ENCODE data around the gene GUSB. TPM values are rescaled to one million over a fixed set of nuclear protein-coding genes. Genes with fewer than 3 reads are reported as not detected.

Gene GUSB
- total and polyA plus RNA-seq, 2 of the 8 experiments (the other 6 are each of a cell fraction or from before 2014, with no cell fraction given), result 43.6 to 71.3 TPM

DNA sequence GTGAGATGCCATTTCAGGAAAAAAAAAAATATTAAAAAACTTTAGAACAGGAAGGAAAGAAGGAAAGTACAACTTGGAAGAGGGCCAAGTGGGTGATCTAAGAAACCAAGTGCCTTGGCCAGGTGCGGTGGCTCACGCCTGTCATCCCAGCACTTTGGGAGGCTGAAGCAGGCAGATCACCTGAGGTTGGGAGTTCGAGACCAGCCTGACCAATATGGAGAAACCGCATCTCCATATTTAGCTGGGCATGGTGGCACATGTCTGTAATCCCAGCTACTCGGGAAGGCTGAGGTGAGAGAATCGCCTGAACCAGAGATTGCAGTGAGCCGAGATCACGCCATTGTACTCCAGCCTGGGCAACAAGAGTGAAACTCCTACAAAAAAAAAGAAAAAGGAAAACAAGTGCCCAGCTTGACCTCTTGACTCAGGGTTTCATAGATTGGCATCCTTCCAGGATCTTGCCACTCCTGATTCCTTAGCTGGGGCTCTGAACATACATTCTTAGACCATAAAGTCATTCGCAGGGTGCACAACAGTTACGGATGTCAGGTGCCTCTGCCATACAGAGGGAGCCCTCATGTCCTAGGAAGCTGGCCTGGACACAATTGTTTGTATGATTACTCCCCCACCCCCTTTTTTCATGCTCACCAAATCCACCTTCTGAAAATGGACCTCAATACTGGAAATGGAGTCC lies 2.1 kb upstream of the GUSB start (continued):
- no peak for TF ChIP-seq BCL11A (IDR thresholded peaks at IDR 0.05; ENCODE audit: low read depth in 2 of 2, low read length in 2 of 2)
- TF ChIP-seq HDAC6 (IDR thresholded peaks at IDR 0.05; ENCODE audit: low read depth, low read length), result no peak
- no peak for TF ChIP-seq KDM1A (IDR thresholded peaks at IDR 0.05; ENCODE audit: borderline replicate concordance, low read length)
- TF ChIP-seq SP1 (IDR thresholded peaks at IDR 0.05; ENCODE audit: low read depth, low read length), result no peak
- no peak for TF ChIP-seq CHD2 (IDR thresholded peaks at IDR 0.05; ENCODE audit: low read length)
- TF ChIP-seq, protein P1, sequence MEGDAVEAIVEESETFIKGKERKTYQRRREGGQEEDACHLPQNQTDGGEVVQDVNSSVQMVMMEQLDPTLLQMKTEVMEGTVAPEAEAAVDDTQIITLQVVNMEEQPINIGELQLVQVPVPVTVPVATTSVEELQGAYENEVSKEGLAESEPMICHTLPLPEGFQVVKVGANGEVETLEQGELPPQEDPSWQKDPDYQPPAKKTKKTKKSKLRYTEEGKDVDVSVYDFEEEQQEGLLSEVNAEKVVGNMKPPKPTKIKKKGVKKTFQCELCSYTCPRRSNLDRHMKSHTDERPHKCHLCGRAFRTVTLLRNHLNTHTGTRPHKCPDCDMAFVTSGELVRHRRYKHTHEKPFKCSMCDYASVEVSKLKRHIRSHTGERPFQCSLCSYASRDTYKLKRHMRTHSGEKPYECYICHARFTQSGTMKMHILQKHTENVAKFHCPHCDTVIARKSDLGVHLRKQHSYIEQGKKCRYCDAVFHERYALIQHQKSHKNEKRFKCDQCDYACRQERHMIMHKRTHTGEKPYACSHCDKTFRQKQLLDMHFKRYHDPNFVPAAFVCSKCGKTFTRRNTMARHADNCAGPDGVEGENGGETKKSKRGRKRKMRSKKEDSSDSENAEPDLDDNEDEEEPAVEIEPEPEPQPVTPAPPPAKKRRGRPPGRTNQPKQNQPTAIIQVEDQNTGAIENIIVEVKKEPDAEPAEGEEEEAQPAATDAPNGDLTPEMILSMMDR (IDR thresholded peaks at IDR 0.05; ENCODE audit: control extremely low read depth in 1 of 3, insufficient read depth in 1 of 3, low read depth in 1 of 3, low read length in 3 of 3), result no peak
- no peak for TF ChIP-seq JUND (IDR thresholded peaks at IDR 0.05; ENCODE audit: low read length)
- TF ChIP-seq TCF12 (IDR thresholded peaks at IDR 0.05; ENCODE audit: low read depth, low read length), result no peak
- no peak for TF ChIP-seq SRF (IDR thresholded peaks at IDR 0.05; ENCODE audit: low read depth, low read length)

All from H1 (cell line).